Hepatic stellate cell (primary cell): ENCODE measurements around the gene PLA2G2D.
A peak's percentile ranks its signal among the peaks of the same experiment; 100 is the strongest.

Source experiments
- DNase-seq: peaks from one replicate; pipeline ENCODE4 v3.0.0; 2011; ENCODE audit warnings: low spot score

The PLA2G2D gene

DNA sequence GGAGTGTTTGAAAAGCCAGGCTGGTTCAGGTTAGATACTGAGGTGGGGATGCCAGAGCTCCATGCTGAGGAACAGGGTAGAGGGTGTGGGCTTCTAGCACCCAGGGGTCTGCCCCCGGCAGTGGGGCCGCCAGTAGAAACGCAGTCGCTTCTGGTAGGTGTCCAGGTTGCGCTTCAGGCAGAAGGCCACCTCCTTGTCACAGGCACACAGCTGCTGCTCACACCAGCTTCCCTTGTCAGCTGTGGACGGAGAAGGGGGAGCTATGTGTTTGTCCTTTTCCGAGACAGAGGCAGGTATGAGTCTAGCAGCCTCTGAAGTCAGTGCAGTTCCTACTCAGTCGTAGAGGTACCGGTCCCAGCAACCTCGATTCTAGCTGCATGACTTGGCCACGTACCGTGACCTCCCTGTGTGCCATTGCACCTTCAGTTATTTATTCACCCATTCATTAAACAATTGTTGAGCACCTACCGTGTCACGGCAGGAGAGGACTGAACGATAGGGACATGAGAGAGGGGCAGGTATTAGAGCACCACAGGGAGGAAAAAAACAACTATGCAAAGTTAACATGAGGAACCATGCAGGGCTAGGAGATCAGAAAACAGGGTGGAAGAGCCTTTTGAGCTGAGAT, 5.2 kb downstream of the PLA2G2D start:
- DNase-seq: no peak

DNA sequence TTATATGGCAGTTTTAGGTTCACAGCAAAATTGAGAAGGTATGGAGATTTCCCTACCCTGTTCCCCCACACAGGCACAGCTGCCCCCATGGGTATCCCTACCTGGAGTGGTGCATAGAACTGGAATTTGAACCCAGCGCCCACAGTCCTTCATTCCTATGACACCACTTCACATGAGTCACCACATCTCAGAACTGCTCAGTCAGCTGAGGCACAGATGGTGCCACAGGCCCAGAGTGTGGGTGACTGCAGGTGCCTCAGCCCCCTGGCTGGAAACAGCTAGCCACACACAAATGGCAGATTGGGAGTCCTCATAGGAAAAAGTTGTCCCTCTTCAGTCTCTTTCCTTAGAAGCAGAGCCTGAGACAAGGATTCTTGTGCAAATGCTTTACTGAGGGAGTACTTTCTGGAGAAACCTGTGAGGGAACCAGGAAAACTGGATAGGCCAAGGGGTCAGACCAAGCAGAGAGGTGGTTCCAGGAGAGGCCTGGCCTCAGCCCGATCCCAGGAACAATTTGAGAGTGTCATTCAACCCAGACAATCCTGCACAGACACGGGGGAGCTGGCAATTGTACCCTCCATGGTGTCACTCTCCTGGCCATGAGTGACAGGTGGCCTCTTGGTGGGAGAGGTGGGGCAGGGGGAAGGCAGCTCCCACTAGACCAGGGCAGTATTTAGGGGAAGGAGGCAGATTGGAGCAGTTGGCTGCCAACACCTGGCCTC, 6.9 kb downstream of the PLA2G2D start:
- DNase-seq: no peak

DNA sequence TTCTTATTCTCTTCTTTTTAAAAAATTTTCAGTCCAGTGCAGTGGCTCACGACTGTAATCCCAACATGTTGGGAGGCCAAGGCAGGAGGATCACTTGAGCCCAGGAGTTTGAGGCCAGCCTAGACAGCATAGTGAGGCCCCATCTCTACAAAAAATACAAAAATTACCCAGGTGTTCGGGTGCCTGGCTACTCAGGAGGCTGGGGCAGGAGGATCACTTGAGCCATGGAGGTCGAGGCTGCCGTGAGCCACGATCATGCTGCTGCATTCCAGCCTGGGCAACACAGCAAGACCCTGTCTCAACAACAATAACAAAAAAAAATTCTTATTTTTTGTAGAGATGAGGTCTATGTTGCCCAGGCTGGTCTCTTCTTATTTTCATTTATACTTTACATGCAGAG, 7.9 kb downstream of the PLA2G2D start:
- DNase-seq: no peak

DNA sequence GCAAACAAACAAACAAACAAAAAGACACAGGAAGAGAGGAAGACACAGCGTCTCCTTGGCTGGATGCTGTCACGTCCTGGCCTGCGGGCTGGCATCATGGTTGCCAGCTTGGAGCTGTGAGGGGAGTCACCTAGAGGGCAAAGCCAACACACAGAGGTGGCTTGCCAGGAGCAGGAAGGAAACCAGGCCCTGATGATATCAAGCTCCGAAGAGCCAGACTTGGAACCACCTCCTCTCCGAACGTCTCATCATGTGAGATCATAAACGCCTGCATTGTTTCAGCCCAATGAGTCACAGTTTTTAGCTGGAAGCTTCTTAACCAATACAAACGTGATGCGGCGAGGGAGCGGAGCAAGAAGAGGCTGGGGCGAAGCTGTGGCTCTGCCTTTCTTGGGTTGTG, 8.7 kb downstream of the PLA2G2D start:
- no peak for DNase-seq

DNA sequence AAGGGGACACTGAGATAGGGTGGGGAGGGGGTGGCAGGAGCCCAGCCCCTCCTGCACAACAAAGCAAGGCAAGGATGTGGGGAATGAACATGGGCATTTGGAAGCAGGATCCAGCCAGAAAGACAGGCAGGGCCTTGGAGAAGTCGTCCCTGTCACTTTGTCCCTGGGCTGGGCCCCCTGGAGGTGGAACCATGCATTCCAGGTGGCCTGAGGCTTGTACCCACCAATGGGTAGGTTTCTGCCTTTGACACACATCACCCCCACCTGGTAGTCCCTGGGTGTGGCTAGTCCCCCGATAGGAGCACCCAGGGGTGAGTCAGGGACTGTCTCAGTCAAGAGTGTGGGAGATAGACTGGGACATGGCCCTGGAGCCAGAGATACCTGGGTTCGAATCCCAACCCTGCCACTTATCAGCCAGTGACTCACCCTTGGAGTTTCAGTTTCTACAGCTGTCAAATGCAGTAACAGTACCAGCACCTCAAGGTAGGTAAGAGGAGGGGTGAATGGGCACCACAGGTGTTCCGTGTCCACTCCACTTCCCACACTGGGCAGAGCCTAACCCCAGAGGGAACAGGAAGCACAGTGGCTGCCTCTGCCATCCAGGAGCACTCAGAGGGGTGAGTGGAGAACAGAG, 10.0 kb downstream of the PLA2G2D start:
- no peak for DNase-seq

DNA sequence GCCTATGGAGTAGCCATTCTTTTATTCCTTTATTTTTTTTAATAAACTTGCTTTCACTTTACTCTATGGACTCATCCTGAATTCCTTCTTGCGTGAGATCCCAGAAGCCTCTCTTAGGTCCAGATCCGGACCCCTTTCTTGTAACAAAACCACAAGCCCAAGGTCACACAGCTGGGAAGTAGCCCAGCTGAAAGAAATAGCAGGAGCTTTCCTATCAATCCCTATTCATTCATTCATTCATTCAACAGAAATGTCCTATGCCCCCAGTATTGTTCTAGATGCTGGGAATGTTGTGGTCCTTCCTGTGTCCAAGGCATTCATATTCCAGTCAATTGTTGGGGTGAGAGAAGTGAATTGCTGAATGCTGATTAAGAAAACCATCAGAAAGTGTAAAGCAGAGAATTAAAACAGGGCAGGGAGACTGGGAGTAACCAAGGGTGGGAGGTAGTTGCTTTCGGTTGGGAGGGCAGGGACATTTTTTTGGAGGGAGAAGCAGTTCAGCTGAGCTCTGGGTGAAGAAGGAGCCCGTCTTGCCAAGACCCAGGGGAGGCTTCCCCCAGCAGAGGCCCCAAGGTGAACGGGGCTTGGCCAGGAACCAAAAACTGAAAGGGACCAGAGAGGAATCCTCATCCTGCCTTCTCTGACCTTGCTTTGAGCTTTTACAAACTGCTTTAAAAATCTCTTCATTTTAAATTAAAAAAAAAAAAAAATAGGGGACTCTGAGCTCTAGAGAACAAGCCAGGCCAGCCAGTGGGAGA, 10.8 kb downstream of the PLA2G2D start:
- DNase-seq: no peak

DNA sequence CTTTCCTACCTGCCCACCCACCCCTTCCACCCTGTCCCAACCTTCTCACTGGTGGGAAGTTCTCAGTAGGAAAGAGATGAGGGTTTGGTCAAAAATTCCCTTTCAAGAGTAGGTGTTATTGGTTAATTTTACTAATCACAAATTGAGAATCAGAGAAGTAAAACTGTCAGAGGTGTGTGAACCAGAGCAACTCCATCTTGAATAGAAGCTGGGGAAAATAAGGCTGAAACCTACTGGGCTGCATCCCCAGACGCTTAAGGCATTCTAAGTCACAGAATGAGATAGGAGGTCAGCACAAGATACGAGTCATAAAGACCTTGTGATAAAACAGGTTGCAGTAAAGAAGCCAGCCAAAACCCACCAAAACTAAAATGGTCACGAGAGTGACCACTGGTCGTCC, 11.5 kb downstream of the PLA2G2D start:
- DNase-seq: no peak

DNA sequence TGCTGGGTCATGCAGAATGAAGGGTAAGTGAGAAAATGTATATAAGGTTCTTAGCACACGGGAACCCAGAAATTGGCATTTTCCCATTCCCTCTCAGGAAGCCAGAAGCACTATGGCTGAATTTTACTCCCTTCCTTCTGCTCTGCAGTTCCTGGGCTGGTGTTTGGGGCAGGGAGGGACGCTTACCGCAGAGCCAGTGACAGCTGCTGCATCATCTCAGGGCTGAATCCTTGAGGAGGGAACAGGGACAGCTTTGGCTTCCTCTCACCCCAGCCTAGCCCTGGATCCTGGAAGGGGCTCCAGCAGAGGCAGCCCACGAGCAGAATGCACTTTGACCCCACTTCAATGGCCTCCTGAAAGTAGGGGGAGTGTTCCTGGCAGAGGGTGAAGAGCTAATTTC, 12.0 kb downstream of the PLA2G2D start:
- no peak for DNase-seq

DNA sequence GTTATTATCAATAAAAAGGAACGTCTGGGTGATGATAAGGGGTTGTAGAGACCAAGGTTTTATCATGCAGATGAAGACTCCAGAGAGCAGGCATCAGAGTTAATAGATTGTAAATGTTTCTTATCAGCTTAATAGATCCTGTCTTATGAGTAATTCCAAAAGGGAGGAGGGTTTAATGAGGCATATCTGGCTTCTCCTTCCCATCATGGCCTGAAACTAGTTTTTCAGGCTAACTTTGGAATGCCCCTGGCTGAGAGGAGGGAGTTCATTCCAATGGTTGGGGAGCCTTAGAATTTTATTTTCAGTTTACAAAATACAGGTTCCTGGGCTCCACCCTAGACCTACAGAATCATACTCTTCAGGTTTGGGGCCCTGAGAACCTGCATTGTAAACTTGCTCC, 13.5 kb downstream of the PLA2G2D start:
- no peak for DNase-seq

DNA sequence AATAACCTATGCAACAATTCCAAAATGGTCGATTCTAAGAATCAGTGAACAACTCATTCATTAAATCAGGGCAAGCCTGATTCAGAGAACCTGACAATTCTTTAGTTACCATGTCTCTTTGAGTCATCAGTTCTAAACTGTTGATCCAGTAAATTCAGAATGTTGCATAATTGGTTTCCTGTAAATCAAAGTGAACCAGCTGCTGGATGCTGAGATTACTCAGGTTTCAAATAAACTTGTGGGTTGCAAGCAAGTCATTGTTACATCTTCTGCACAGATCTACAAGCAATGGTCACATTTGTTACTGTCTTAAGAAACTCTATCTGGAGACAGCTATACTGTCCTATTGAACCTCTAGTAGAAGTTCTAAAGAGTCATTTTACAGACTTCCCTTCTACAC, 16.5 kb downstream of the PLA2G2D start:
- no peak for DNase-seq

DNA sequence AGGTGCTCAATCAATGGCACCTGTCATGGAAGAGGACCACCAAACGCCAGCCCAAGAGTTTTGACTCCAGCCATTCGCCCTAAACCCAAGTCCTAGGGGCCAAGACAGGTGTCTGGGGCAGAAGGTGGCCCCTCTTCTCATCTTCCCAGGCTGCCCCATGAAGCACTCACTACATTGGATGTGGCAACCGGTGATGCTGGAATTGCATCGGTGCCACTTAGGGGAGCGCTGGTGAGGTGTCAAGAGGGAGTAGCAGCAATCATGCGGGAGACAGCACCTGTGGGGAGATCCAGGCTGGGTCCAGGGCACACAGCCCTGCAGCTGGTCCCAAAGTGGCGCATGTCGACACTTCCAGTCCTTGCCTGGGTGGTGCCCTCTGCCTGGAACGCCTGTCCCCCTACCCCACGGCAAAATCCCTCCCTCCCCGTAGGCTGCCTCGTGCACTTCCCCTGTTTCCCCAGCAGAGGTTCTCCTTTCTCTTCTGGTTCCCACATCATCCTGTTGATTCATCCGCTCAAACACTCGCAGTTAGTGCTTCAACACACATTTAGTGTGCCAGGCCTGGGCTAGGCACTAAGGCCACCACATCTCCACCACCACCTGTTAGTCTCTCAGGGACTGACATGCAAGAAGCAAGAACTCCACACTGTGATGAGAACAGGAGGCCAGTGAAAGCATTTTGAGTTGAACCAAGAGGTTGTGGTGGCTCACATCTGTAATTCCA, 18.5 kb downstream of the PLA2G2D start:
- DNase-seq: peak; percentile 46

DNA sequence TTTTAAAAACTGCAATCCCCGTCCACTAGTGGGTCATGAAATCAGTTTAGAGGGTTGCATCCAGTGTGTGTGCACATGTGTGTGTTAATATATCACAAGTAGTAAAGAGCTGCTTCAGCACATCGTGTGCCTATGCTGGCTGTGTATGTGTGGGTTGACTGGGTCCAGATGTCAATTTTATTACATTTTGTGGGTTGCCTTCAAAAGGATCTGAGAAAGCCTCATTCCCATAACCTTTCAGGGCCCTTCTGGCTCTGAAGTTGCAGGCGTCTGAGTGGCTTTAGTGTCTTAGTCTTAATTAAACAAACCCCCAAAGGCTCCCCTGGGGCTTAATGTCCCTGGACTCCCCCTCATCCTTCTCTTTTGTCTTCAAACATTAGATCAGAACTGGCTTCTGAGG, 19.8 kb downstream of the PLA2G2D start:
- no peak for DNase-seq

DNA sequence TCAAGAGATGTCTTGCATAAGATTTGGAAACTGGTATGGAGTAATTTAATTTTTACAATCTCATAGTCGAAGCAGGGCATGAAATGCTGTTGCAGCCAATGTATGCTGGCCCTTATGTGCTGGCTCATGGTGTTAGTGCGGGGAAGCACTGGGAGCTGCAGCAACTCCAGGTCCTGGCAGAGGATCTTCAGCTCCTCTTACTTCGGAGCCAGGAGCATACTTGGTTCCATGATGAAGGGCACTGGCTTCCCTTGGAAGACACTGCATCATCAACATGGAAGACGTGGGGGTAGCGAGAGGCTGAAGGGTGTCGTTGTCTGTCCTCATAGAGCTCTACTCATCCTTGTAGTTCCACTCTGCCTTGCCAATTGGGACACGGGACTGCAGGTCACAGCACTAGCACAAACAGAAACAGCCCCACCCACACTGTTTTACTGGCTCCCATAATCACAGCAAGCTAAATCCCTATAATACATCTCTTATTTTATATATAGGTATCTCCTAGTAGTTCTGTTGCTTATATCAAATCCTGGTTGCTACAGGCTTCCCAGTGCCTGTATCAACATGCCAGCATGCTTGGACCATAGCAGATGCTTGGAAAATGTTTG, 22.4 kb downstream of the PLA2G2D start:
- no peak for DNase-seq

DNA sequence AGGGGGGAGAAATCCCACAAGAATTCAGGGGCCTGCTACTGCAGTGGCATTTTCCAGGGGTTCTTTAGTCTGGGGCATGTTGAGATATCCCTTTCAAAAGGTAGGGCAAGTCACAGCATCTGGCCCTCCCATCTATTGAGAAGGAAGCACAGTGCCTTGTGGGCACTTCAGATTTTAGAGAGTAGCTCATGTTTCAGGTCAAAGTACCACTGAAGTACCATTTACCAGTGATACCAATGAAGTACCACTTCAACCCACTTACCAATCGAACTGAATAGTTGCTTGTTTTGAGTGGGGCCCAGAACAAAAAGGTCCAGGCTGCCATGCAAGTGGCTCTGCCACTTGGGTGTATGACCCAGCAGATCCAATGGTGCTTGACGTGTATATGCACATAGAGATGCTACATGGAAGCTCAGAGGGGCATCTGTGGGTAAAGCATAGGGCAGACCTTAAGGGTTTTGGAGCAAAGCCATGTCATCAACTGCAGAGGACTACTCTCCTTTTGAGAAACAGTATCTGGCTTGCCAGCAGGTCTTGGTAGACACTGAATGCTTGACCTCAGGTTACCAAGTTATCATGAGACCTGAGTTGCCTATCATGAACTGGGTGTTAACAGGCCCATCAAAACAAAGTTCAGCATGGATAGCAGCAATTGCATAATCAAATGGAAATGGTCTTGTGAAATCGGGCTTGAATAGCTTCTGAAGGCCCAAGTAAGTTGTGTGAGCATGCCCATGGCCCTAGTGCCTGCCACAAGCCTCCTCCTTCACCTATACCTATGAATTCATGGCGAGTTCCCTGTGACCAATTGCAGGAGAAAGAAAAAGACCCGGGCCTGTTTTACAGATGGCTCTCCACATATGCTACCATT, 23.5 kb downstream of the PLA2G2D start:
- no peak for DNase-seq

DNA sequence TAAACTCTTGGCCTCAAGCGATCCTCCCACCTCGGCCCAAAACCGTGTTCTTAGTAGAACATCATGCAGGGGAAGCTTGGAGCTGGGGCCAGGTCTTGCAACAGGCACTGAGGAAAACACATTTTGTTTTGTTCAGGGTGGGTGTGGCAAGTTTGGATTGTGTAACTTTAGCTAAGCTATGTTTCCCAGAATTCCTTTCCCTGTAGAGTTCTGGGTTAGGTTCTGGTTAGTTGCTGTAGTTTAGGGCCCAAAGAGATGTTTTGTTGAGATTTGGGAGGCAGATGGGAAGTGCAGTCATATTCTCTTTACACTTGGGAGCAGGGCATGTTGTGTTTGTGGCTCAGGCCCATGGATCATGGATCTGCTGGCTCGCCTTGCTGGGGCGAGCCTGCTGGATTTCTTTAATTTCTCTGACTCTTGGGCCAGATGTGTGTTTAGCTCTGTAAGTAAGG, 25.4 kb downstream of the PLA2G2D start:
- DNase-seq: no peak

DNA sequence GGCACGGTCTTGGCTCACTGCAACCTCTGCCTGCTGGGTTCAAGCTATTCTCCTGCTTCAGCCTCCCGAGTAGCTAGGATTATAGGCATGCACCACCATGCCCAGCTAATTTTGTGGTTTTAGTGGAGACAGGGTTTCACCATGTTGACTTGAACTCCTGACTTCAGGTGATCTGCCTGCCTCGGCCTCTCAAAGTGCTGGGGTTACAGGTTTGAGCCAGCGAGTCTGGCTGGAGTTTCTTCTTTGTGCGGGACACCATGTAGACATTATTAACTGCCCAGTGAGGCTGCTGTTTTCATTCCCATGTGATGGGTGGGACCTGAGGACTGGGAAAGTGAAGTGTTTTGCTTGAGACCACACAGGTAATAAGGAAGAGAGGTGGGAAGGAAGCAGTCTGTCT, 26.0 kb downstream of the PLA2G2D start:
- DNase-seq: no peak

DNA sequence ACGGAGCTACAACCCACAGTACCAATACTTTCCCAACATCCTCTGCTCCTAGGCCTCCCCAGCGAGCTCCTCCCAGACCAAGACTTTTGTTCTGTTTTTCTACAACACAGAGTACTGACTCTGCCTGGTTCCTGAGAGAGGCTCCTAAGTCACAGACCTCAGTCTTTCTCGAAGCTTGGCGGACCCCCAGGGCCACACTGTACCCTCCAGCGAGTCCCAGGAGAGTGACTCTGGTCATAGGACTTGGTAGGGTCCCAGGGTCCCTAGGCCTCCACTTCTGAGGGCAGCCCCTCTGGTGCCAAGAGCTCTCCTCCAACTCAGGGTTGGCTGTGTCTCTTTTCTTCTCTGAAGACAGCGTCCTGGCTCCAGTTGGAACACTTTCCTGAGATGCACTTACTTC, 28.7 kb downstream of the PLA2G2D start:
- no peak for DNase-seq

DNA sequence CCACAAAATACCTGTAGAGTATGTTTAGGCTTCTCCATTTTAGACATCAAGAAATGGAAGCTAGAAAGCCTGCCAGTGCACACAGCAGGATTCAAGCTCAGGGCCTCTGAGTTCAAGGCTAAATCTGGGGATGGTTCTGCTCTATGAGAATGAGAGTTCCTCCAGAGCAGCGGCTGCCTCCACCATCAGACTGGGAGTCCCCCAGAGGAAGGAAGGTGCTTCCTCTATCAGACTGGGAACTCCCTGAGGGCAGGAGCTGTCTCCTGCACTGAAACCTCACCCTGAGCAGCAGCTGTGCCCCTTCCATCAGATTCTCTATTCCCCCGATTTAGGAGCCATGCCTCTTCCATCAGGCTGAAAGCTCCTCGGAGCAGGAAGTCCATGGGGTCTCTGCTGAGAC, 29.2 kb downstream of the PLA2G2D start:
- no peak for DNase-seq

DNA sequence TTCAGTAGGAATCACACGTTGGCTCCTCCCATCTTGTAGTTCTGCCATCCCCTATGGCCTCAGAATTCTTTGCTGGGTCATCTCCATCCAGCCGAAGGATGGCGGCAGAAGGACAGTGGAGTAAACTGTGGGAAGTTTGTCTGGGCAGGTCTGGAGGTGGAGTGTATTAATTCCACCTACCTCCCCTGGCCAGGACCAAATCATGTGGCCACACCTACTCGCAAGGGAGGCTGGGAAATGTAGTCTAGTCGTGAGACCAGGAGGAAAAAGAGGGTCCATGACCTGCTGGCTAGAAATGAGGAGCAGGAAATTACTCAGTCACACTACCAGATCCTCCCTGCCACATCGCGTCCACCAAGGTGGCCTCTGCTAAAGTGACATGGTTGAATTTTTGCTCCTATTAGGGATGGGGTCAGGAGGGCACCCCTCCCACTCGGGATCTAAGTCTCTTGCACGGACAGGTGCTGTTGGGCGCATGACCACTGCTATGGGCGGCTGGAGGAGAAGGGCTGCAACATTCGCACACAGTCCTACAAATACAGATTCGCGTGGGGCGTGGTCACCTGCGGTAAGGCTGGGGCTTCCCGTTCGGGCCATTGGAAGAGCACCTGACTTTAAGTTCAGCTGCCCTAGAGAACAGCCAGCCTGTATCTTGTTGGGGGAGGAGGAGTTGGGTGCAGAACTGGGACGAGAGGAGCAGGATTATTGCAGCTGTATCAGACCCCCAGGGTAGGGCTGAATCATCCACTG, 29.8 kb downstream of the PLA2G2D start:
- no peak for DNase-seq

DNA sequence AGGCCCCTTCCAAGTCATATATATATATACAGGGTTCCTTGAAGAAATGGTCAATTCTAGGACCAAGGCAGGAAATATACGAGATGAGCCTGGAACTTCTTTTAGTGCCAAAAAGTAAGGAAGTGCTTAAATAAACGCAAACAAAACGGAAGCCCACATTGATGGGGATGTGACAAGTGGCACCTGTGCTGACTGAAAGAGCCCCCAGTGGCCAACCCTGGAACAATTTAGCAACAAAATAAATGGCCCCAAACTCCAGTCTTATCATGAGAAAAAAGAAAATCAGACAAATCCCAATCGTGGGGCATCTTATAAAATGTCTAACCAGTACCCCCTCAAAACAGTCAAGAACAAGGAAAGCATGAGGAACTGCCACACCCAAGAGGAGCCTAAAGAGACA, 31.7 kb downstream of the PLA2G2D start:
- DNase-seq: no peak
